ENCODE measurements around the gene FUT7.

DNA sequence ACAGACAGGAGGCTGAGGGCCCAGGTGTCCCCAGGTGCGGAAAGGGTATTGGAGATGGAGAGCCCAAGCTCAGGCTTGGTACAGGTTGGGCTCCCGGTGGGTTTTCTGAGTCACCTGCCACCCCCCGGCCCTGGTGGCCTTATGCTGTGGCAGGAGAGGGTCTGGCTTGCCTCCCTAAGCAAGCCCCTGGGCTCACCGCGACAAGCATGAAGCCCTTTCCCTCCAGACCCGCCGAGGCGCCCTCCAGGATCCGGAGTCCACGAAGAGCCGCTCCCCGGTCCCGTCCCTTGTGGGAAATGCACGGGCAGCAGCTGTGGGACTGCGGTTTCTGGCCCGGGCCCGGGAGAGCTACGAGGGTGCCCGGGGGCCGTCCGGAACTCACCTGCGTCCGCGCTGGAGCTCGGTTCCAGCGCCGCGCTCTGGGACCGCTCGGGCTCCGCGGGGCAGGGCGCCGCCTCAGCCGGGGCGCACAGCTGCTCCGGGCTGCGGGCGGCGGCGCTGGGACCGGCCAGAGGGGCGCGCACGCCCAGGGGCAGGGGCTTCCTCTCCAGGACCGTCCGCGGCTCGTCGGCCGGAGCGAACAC is 37.7 kb upstream of the FUT7 start:
- TF ChIP-seq EZH2 (IDR thresholded peaks at IDR 0.05), result no peak
- TF ChIP-seq POLR2AphosphoS5 (IDR thresholded peaks at IDR 0.05; ENCODE audit: borderline replicate concordance, low read depth, low read length), result no peak
